ENCODE data around the gene ZKSCAN2.

The ZKSCAN2 gene

GRCh38 chr16:25213709-25214397 is 43.8 kb downstream of the ZKSCAN2 start:
- WGBS (ENCODE audit: insufficient coverage), result 93% methylated on average over 3 of the region's 6 CpGs
- ChIA-PET CTCF (interaction anchor here (0.7 to 1.2 kb wide), 2 partner anchors 10 to 91 kb away, joined by 3 to 5 read pairs; no protein-coding TSS in a partner anchor), POLR2A (interaction anchor here (0.6 kb wide), 1 partner anchor 367 kb away, joined by 8 read pairs; no protein-coding TSS in a partner anchor)
- H3K27me3 ChIP-seq (replicated peaks in 2 of 5; ENCODE audit: control insufficient read depth in 4 of 5, insufficient read depth in 5 of 5, low read length in 4 of 5), result no peaks in the 10 kb centered on the region
- no peaks in the 10 kb centered on the region for H3K9me3 ChIP-seq (ENCODE audit: control extremely low read depth in 1 of 5, control insufficient read depth in 4 of 5, insufficient read depth in 2 of 5, low read depth in 1 of 5, low read length in 4 of 5)
- DNase-seq, result no peak
- no peaks in the 10 kb centered on the region for H3K36me3 ChIP-seq (ENCODE audit: control insufficient read depth in 4 of 4, insufficient read depth in 4 of 4, low read length in 3 of 4)
- H3K4me3 ChIP-seq (ENCODE audit: control insufficient read depth in 1 of 7, extremely low read depth in 1 of 7, insufficient read depth in 4 of 7, low read depth in 2 of 7, low read length in 6 of 7), result no peak overlapping the region
- peaks cover 0 to 11% (median 6%) of the 10 kb centered on the region in 4 experiments for H3K4me1 ChIP-seq (ENCODE audit: control extremely low read depth in 1 of 4, control insufficient read depth in 4 of 4, insufficient read depth in 4 of 4, low read length in 3 of 4)
- H3K27ac ChIP-seq (ENCODE audit: insufficient read depth in 1 of 2, low read depth in 1 of 2, low read length in 2 of 2, poor library complexity in 1 of 2, severe bottlenecking in 2 of 2), result no peak overlapping the region

- no peak overlapping the region for H3K27ac ChIP-seq (ENCODE audit: insufficient read depth in 1 of 2, low read depth in 1 of 2, low read length in 2 of 2, poor library complexity in 1 of 2, severe bottlenecking in 2 of 2)
- H3K27me3 ChIP-seq (replicated peaks in 2 of 5; ENCODE audit: control insufficient read depth in 4 of 5, insufficient read depth in 5 of 5, low read length in 4 of 5), result no peaks in the 10 kb centered on the region
- CTCF ChIA-PET, result no interaction called here
- H3K36me3 ChIP-seq (ENCODE audit: control insufficient read depth in 4 of 4, insufficient read depth in 4 of 4, low read length in 3 of 4), result no peaks in the 10 kb centered on the region
- DNase-seq, result no peak
- POLR2A ChIA-PET, result no interaction called here
- H3K9me3 ChIP-seq (ENCODE audit: control extremely low read depth in 1 of 5, control insufficient read depth in 4 of 5, insufficient read depth in 2 of 5, low read depth in 1 of 5, low read length in 4 of 5), result no peaks in the 10 kb centered on the region
- peaks cover 0 to 11% (median 6%) of the 10 kb centered on the region in 4 experiments for H3K4me1 ChIP-seq (ENCODE audit: control extremely low read depth in 1 of 4, control insufficient read depth in 4 of 4, insufficient read depth in 4 of 4, low read length in 3 of 4)
- 100% methylated on average over 2 of the region's 2 CpGs for WGBS (ENCODE audit: insufficient coverage)
- no peak overlapping the region for H3K4me3 ChIP-seq (ENCODE audit: control insufficient read depth in 1 of 7, extremely low read depth in 1 of 7, insufficient read depth in 4 of 7, low read depth in 2 of 7, low read length in 6 of 7)
Observed at GRCh38 chr16:25212636-25213035, 45.0 kb downstream of the ZKSCAN2 start.

GRCh38 chr16:25210758-25211157 is 46.9 kb downstream of the ZKSCAN2 start:
- Histone ChIP-seq H3K9me3 (ENCODE audit: control extremely low read depth in 1 of 5, control insufficient read depth in 4 of 5, insufficient read depth in 2 of 5, low read depth in 1 of 5, low read length in 4 of 5) (no peaks in the 10 kb centered on the region), H3K4me1 (ENCODE audit: control extremely low read depth in 1 of 4, control insufficient read depth in 4 of 4, insufficient read depth in 4 of 4, low read length in 3 of 4) (peaks cover 0 to 11% (median 6%) of the 10 kb centered on the region in 4 experiments), H3K27me3 (replicated peaks in 2 of 5; ENCODE audit: control insufficient read depth in 4 of 5, insufficient read depth in 5 of 5, low read length in 4 of 5) (no peaks in the 10 kb centered on the region), H3K4me3 (ENCODE audit: control insufficient read depth in 1 of 7, extremely low read depth in 1 of 7, insufficient read depth in 4 of 7, low read depth in 2 of 7, low read length in 6 of 7) (peak overlapping the region in 3 of 7 experiments; percentile 11 to 42 (median 16)), H3K27ac (ENCODE audit: insufficient read depth in 1 of 2, low read depth in 1 of 2, low read length in 2 of 2, poor library complexity in 1 of 2, severe bottlenecking in 2 of 2) (no peak overlapping the region), H3K36me3 (ENCODE audit: control insufficient read depth in 4 of 4, insufficient read depth in 4 of 4, low read length in 3 of 4) (no peaks in the 10 kb centered on the region)
- POLR2A ChIA-PET, result no interaction called here
- CTCF ChIA-PET, result interaction anchor here (0.6 to 4.3 kb wide), 2 partner anchors 15 to 27 kb away, joined by 3 to 19 read pairs; no protein-coding TSS in a partner anchor
- DNase-seq, result peak; percentile 80 to 92 (median 89)
- 0% methylated on average over 1 of the region's 4 CpGs for WGBS (ENCODE audit: insufficient coverage)

- ChIA-PET CTCF (interaction anchor here (0.6 kb wide), 1 partner anchor 13 kb away, joined by 3 read pairs; no protein-coding TSS in a partner anchor), POLR2A (no interaction called here)
- Histone ChIP-seq H3K9me3 (ENCODE audit: control extremely low read depth in 1 of 5, control insufficient read depth in 4 of 5, insufficient read depth in 2 of 5, low read depth in 1 of 5, low read length in 4 of 5) (no peaks in the 10 kb centered on the region), H3K27ac (ENCODE audit: insufficient read depth in 1 of 2, low read depth in 1 of 2, low read length in 2 of 2, poor library complexity in 1 of 2, severe bottlenecking in 2 of 2) (no peak overlapping the region), H3K27me3 (replicated peaks in 2 of 5; ENCODE audit: control insufficient read depth in 4 of 5, insufficient read depth in 5 of 5, low read length in 4 of 5) (no peaks in the 10 kb centered on the region), H3K4me1 (ENCODE audit: control extremely low read depth in 1 of 4, control insufficient read depth in 4 of 4, insufficient read depth in 4 of 4, low read length in 3 of 4) (no peaks in the 10 kb centered on the region), H3K4me3 (ENCODE audit: control insufficient read depth in 1 of 7, extremely low read depth in 1 of 7, insufficient read depth in 4 of 7, low read depth in 2 of 7, low read length in 6 of 7) (no peak overlapping the region), H3K36me3 (ENCODE audit: control insufficient read depth in 4 of 4, insufficient read depth in 4 of 4, low read length in 3 of 4) (no peaks in the 10 kb centered on the region)
- 89% methylated on average over 6 of the region's 7 CpGs for WGBS (ENCODE audit: insufficient coverage)
- DNase-seq, result no peak
Observed at GRCh38 chr16:25199457-25199856, 58.2 kb downstream of the ZKSCAN2 start.

DNA sequence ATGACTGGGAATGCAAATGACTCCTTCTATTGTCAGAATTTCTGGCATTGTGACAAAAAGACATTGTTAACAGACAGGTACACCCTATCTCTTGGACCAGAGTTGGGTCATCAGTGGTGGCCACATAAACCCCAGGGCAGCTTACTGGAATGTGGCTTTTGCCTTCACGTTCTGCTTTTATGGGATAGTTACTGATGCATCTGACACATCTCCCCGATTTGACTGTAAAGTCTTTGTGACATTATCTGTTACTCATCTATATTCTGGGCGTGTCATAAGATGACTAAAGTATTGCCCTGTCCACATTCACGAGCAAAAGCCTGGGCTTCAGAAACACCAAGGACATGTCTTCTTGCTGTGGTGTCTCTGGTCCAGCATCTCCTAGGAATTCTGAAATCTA is 59.6 kb downstream of the ZKSCAN2 start:
- ChIA-PET POLR2A (no interaction called here), CTCF (interaction anchor here (1.0 kb wide), 1 partner anchor 10 kb away, joined by 3 read pairs; no protein-coding TSS in a partner anchor)
- H3K36me3 ChIP-seq (ENCODE audit: control insufficient read depth in 4 of 4, insufficient read depth in 4 of 4, low read length in 3 of 4), result no peaks in the 10 kb centered on the region
- no peak overlapping the region for H3K27ac ChIP-seq (ENCODE audit: insufficient read depth in 1 of 2, low read depth in 1 of 2, low read length in 2 of 2, poor library complexity in 1 of 2, severe bottlenecking in 2 of 2)
- H3K4me3 ChIP-seq (ENCODE audit: control insufficient read depth in 1 of 7, extremely low read depth in 1 of 7, insufficient read depth in 4 of 7, low read depth in 2 of 7, low read length in 6 of 7), result no peak overlapping the region
- H3K9me3 ChIP-seq (ENCODE audit: control extremely low read depth in 1 of 5, control insufficient read depth in 4 of 5, insufficient read depth in 2 of 5, low read depth in 1 of 5, low read length in 4 of 5), result no peaks in the 10 kb centered on the region
- H3K27me3 ChIP-seq (replicated peaks in 2 of 5; ENCODE audit: control insufficient read depth in 4 of 5, insufficient read depth in 5 of 5, low read length in 4 of 5), result no peaks in the 10 kb centered on the region
- 100% methylated on average over 4 of the region's 4 CpGs for WGBS (ENCODE audit: insufficient coverage)
- H3K4me1 ChIP-seq (ENCODE audit: control extremely low read depth in 1 of 4, control insufficient read depth in 4 of 4, insufficient read depth in 4 of 4, low read length in 3 of 4), result no peaks in the 10 kb centered on the region
- no peak for DNase-seq

- ChIA-PET CTCF (interaction anchor here (0.7 kb wide), 1 partner anchor 40 kb away, joined by 3 read pairs; no protein-coding TSS in a partner anchor), POLR2A (no interaction called here)
- H3K4me1 ChIP-seq (ENCODE audit: control extremely low read depth in 1 of 4, control insufficient read depth in 4 of 4, insufficient read depth in 4 of 4, low read length in 3 of 4), result no peaks in the 10 kb centered on the region
- no peaks in the 10 kb centered on the region for H3K27me3 ChIP-seq (replicated peaks in 2 of 5; ENCODE audit: control insufficient read depth in 4 of 5, insufficient read depth in 5 of 5, low read length in 4 of 5)
- H3K36me3 ChIP-seq (ENCODE audit: control insufficient read depth in 4 of 4, insufficient read depth in 4 of 4, low read length in 3 of 4), result no peaks in the 10 kb centered on the region
- DNase-seq, result no peak
- no peak overlapping the region for H3K4me3 ChIP-seq (ENCODE audit: control insufficient read depth in 1 of 7, extremely low read depth in 1 of 7, insufficient read depth in 4 of 7, low read depth in 2 of 7, low read length in 6 of 7)
- no peaks in the 10 kb centered on the region for H3K9me3 ChIP-seq (ENCODE audit: control extremely low read depth in 1 of 5, control insufficient read depth in 4 of 5, insufficient read depth in 2 of 5, low read depth in 1 of 5, low read length in 4 of 5)
- 93% methylated on average over 4 of the region's 7 CpGs for WGBS (ENCODE audit: insufficient coverage)
- H3K27ac ChIP-seq (ENCODE audit: insufficient read depth in 1 of 2, low read depth in 1 of 2, low read length in 2 of 2, poor library complexity in 1 of 2, severe bottlenecking in 2 of 2), result no peak overlapping the region
Observed at GRCh38 chr16:25194273-25194878, 63.3 kb downstream of the ZKSCAN2 start.

GRCh38 chr16:25192096-25192495 is 65.5 kb downstream of the ZKSCAN2 start:
- POLR2A ChIA-PET, result no interaction called here
- H3K27ac ChIP-seq (ENCODE audit: insufficient read depth in 1 of 2, low read depth in 1 of 2, low read length in 2 of 2, poor library complexity in 1 of 2, severe bottlenecking in 2 of 2), result no peak overlapping the region
- H3K36me3 ChIP-seq (ENCODE audit: control insufficient read depth in 4 of 4, insufficient read depth in 4 of 4, low read length in 3 of 4), result no peaks in the 10 kb centered on the region
- 83% methylated on average over 6 of the region's 6 CpGs for WGBS (ENCODE audit: insufficient coverage)
- no peaks in the 10 kb centered on the region for H3K27me3 ChIP-seq (replicated peaks in 2 of 5; ENCODE audit: control insufficient read depth in 4 of 5, insufficient read depth in 5 of 5, low read length in 4 of 5)
- no peak for DNase-seq
- CTCF ChIA-PET, result no interaction called here
- H3K4me1 ChIP-seq (ENCODE audit: control extremely low read depth in 1 of 4, control insufficient read depth in 4 of 4, insufficient read depth in 4 of 4, low read length in 3 of 4), result no peaks in the 10 kb centered on the region
- H3K9me3 ChIP-seq (ENCODE audit: control extremely low read depth in 1 of 5, control insufficient read depth in 4 of 5, insufficient read depth in 2 of 5, low read depth in 1 of 5, low read length in 4 of 5), result no peaks in the 10 kb centered on the region
- H3K4me3 ChIP-seq (ENCODE audit: control insufficient read depth in 1 of 7, extremely low read depth in 1 of 7, insufficient read depth in 4 of 7, low read depth in 2 of 7, low read length in 6 of 7), result no peak overlapping the region

Measured in common myeloid progenitor, CD34-positive (primary cell).